Fibroblast of upper back skin (primary cell): ENCODE data around the gene HTR1B.
A peak's percentile ranks its signal among the peaks of the same experiment; 100 is the strongest.

Source experiments
- DNase-seq: peaks from one replicate; pipeline ENCODE4 v3.0.0-alpha.2; 2013

HTR1B gene

DNA sequence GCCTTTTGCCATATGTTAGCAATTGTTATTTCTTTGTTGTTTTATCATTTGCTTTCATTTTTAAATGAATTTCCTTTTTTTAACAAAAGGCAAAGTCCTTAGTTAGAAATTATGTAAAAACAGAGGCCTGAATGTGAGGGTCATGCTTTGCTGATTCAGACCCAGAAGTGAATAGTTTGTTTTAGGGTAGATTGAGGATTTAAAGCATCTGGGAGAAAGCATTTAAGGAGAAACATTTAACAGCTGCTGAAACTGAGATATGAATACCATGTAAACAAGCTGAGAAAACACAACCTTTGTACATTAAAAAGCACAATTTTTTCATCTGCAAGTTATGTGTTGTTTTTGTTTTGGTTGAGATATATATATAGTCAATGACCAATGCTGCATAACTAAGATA is 8.0 kb downstream of the HTR1B start:
- DNase-seq, result no peak

- no peak for DNase-seq
These were observed 8.9 kb downstream of the HTR1B start for GRCh38 chr6:77454386-77454785.

DNA sequence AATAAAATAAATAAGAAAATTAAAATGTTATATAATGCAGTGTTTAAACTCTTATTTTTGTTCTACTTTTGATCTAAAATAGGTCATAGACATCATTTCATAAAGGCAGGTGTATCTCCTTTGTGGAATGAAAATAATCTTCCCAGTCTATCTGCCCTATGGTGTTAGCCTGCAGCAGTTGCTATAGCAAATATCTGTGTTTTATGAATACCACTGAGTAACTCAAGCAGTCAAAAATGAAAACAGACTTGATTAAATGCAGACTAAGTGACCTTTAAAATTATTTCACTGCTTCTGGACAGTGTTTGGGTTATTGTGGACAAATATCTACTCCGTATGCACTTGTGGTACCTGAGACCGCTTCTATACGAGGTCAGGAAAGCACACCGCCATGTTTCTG is 11.8 kb downstream of the HTR1B start:
- no peak for DNase-seq

DNA sequence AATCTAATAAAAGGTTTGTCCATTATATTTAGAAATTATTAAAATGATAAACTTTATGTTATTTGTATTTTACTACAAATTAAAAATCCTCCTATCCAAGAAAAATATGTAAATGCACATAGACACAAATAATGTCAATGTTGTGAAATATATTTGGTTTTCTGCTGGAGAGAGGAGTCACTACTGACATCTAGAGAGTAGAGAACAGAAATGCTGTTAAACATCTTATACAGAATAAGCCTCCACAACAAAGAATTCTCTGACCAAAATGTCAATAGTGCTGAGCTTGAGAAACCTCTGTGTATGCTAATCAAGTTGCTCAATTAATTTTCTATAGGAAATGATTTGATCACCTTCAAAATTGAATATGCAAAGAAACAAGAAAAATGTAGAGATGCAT is 12.4 kb downstream of the HTR1B start:
- DNase-seq, result peak; percentile 55

- no peak for DNase-seq
These were observed 14.7 kb downstream of the HTR1B start for GRCh38 chr6:77448546-77448945.

- peak; percentile 85 for DNase-seq
These were observed 16.0 kb downstream of the HTR1B start for GRCh38 chr6:77447254-77447653.

DNA sequence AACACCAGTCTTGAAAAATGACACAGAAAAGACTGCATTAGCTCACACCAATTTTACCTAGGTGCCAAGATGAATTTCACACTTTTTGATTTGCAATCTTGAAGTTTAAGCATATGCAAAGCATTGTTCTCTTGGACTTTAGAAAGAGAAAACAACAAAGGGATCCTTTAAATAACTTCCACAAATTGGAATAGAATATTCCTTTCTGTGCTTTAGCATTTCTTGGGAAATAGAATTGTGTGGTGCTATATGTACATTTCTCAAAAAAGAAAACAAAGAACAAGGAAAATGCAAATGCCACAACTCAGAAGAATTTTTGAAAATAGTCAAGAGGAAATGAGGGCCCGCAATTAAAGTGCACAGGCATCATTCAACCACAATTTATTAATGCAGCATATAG is 17.0 kb downstream of the HTR1B start:
- DNase-seq, result no peak

GRCh38 chr6:77445214-77445613 is 18.1 kb downstream of the HTR1B start:
- DNase-seq, result no peak

GRCh38 chr6:77440206-77440976 is 22.9 kb downstream of the HTR1B start:
- DNase-seq, result no peak

- no peak for DNase-seq
These were observed 29.4 kb downstream of the HTR1B start for GRCh38 chr6:77433888-77434287.

DNA sequence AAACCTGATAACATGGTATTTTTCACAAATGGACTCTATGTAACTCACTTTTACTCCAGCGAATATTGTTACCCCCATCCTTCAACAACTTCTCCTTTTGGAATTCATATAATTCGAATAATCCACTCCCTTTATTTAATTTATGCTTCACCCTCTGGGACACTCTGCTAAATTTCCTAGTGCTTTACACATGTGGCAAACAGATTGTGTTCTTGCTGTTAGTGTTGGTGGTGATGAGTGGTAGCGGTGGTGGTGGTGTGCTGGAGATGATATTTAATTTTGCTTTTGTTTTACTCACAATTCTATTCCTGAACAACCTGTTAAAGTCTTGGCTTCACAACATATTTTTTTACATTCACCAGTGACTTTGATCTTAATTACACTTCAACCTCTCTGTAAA is 32.8 kb downstream of the HTR1B start:
- DNase-seq, result no peak

GRCh38 chr6:77425671-77426070 is 37.6 kb downstream of the HTR1B start:
- DNase-seq, result peak; percentile 61

DNA sequence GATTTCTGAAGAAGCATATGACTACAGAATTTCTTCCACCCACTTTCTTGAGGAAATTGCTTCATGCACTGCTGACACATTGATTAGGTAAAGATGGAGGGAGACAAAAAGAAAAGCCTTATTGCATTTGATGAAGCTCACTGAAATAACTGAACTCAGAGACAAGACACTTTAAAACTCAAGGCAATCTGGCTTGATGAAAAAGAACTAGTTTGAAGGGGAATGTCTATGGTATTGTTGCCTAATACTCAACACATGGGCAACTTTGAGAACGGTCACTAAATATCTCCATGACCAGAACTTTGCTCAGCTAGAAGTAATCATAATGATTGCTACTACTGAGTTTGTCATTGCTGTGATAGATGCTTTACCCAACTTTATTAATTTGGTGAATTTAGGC is 38.1 kb downstream of the HTR1B start:
- no peak for DNase-seq

- DNase-seq, result no peak
These were observed 38.5 kb downstream of the HTR1B start for GRCh38 chr6:77424761-77425160.

- no peak for DNase-seq
These were observed 46.5 kb downstream of the HTR1B start for GRCh38 chr6:77416839-77417238.

GRCh38 chr6:77415706-77416105 is 47.6 kb downstream of the HTR1B start:
- DNase-seq, result no peak
